NCI-H1105 (cell line): ENCODE results near the gene MBNL1.
A peak's percentile ranks its signal among the peaks of the same experiment; 100 is the strongest.
"Not testable (repeated sequence)": the region's sequence is repeated elsewhere in the genome, so short reads cannot be mapped to it uniquely, and the experiment has no call there.

Source experiments
- DNase-seq: peaks from one replicate; lab custom pipeline; 2025; lab: John Stamatoyannopoulos, UW

The MBNL1 gene

GRCh38 chr3:152379415-152380042 lies 110.8 kb downstream of the MBNL1 start:
- no peak for DNase-seq

DNA sequence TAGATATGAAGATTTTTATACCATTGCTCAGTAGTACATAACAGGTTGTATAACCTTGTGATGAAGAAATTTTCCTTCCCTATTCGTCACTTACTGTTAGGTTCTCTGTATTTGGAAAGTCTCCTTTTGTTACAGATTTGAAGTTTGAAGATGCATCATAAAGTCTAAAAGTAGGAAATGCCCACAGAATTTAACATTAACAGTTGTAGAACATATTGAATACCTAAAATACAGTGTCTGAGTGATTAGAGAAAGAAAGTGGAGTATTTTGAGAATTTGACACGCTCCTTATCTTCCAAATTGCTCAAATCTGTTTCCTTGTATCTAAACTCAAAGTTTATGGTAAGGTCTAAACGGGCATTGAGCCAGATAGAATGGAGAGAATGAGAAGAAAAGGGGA lies 111.3 kb downstream of the MBNL1 start:
- no peak for DNase-seq

DNA sequence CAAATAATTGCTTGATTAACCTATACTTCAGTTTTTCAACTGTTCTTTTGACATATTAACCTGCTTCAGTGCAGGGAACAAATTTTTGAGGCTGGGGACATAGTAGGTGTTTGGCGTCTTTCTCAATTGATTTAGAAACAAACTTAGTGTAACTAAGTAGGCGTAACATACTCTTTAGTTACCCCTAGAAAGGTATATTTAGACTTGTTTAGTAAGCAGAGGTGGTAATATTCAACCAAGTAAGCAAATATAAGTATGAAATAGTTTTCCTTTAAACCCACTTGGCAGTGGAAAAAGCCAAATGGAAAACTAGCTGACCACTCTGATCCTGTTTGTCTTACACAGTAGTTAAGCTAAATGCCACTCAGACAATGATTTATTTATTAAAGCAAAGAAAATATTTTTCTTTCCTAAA lies 113.2 kb downstream of the MBNL1 start:
- DNase-seq, result no peak

DNA sequence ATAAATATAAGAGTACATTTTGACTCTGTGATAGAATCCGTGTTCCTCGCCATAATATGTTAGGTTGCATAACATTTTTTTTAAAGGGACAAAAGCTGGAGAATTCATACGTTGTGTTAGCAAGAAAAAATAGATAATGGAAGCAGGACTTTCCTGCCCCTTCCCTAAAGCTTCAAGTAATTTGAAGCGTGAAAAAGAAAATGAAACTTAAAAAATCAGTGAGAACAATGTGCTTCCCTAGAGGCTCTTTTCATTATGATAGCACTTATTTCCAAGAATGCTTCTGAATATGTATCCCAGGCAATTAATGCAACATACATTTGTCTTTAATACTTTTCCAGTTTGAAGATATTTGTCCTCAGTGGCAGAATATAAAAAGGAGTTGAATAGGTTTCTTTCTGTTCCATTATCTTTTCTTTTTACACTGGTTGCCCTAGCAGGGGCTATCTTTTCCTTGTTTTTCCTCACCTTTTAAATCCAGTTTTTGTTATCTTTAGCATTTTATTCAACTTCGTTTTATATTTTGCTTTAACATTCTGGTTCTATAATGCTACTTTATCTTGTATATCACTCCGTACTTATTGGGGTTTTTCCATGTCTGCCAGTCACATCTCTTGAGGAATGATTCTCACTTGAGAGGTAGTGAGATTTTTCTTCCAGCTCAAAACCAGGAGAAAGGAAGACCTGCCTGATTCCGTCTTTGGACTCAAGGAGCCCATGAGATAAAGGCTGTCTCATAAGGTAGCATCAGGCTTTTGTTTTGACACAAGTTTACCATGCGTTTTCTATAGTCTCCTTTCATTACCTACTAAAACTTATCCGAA lies 113.8 kb downstream of the MBNL1 start:
- no peak for DNase-seq

GRCh38 chr3:152383136-152383606 lies 114.4 kb downstream of the MBNL1 start:
- DNase-seq, result no peak

GRCh38 chr3:152384412-152384811 lies 115.7 kb downstream of the MBNL1 start:
- no peak for DNase-seq

GRCh38 chr3:152385761-152386160 lies 117.0 kb downstream of the MBNL1 start:
- no peak for DNase-seq

- DNase-seq, result peak; percentile 19
Observed at GRCh38 chr3:152386208-152386607, 117.5 kb downstream of the MBNL1 start.

GRCh38 chr3:152388631-152389030 lies 119.9 kb downstream of the MBNL1 start:
- no peak for DNase-seq

DNA sequence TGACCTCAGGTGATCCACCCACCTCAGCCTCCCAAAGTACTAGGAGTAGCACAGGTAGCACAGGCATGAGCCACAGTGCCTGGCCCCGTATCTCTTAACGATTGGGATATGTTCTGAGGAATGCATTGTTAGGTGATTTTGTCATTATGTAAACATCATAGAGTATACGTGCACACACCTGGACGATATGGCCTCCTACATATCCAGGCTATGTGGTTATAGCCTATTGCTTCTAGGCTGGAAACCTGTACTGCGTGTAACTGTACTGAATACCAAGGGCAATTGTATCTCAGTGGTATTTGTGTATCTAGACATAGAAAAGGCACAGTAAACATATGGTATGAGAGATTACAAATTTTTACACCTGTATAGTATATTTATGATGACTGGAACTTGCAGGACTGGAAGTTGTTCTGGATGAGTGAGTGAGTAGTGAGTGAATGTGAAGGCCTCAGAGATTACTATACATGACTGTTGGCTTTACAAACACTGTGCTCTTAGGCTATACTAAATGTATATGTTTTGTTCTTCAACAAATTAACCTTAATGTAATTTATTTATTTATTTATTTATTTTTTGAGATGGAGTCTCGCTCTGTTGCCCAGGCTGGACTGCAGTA lies 120.7 kb downstream of the MBNL1 start:
- no peak for DNase-seq

DNA sequence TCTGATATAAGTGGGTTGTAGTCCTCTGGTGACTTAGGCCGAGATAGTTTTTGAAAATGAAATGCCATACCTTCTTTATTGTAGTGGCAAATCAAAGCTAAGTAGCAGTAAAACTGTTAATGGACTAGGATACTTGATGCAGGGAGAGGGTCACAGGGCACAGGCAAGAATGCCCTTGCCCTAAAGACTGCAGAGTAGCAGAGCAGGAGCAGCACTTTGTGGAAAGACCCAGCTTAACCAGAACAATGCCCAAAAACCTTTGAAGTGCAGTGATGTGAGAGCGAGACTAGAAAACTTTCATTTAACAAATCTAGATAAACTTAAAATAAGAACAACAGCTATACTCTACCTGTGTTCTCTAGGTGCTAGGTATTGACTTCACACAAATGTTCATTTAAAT lies 121.9 kb downstream of the MBNL1 start:
- no peak for DNase-seq

DNA sequence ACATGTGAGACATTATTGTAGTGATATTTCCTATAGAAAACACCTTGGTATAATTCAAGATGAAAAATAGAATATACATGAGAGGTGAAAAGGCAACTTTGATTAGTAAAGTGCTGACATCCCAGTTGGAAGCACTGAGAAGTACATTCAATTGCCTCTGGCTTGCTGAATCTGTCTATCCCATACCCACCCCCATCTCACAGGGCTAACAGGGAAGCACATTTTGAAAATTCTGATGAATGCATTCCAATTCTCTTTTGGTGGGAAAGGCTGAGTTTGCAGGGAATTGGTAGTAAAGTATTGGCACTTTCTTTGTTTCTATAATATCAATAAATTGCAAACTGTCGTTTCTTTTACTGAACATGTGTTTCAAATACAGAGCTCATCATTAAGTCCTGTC lies 122.9 kb downstream of the MBNL1 start:
- no peak for DNase-seq

DNA sequence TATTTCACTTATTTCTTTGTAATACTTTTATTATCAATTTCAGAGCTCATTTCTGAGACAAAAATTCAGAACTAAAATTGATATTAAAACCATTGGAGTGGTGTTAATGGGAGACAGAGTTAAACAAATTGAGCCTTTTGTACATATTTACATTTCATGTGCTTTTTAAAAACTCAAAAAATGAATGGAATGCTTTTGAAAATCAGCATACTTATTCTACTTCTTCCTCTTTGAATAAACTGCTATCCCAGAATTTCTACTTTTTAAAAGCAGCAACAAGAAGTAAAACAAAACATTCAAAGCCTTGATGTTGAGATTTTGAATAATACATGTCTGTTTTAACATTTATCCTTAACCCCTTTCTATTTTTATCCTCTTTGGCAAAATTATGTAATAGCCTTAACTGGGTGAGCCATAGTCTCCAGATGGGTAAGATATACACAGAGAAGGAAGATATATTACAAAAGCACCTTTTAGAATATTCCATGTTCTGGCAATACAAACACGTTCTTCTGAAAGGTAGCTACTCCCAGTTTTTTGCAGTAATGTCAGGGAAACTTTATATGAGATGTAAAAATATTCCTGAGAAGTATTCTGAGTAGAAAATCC lies 123.6 kb downstream of the MBNL1 start:
- DNase-seq, result no peak

DNA sequence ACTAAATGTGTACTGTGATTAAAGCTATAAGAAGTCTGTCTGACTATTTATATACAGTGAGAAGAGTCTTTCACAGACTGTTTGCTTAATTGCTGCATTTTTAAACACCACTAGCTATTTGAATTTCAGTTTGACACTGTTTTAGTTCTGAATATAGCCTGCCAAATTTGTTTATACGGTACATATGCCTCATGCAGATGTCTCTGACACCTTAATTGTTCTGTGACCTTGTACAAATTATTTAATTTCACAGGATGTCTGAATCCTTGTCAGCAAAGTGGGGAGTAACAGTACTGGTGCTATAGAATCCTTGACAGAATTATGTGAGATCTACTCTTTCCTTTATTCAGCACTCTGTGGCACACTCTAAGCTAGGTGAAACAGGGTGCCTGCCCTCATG lies 125.5 kb downstream of the MBNL1 start:
- DNase-seq, result no peak

GRCh38 chr3:152395764-152396163 lies 127.0 kb downstream of the MBNL1 start:
- no peak for DNase-seq

DNA sequence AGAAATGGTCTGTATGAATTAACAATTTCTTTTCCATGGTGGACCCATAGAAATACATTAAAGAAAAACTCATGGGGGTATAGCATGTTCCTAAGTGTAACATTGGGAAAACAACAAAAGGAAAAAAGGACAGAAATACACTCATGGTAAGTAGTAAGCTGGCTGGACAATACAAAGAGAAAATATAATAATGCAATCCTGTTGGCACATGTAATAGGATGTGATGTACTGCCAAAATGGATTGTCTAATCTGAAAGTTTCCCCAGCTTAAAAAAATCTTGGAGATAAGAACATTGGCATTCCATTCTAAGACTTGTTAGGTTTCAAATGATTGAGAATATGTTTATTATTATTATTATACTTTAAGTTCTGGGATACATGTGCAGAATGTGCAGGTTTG lies 128.1 kb downstream of the MBNL1 start:
- no peak for DNase-seq

DNA sequence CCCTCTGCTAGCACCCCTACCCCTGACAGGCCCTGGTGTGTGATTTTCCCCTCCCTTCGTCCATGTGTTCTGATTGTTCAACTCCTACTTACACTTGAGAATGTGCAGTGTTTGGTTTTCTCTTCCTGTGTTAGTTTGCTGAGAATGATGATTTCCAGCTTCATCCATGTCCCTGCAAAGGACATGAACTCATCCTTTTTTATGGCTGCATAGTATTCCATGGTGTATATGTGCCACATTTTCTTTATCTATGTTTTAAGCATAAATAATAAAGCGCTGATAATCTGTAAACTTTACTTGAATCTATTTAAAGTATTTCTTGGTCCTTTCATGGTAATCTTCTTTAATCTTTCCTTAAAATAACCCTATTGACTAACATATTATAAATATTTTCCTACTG lies 128.6 kb downstream of the MBNL1 start:
- not testable (repeated sequence) for DNase-seq

GRCh38 chr3:152398495-152398894 lies 129.8 kb downstream of the MBNL1 start:
- DNase-seq, result peak; percentile 65

DNA sequence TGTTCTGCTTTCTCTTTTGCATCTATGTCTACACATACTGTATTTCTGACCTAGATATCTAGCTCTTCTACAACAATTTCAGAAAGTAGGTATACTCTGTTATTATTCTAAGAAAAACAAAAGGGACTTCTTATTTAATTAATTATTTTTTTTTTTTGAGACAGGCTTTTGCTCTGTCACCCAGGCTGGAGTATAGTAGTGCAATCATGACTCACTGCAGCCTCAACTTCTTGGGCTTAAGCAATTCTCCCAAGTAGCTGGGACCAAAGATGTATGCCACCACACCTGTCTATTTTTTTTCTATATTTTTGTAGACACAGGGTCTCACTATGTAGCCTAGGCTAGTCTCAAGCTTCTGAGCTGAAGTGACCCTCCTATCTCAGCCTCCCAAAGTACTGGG lies 130.6 kb downstream of the MBNL1 start:
- DNase-seq, result no peak

- no peak for DNase-seq
Observed at GRCh38 chr3:152400887-152401286, 132.2 kb downstream of the MBNL1 start.

GRCh38 chr3:152402695-152403451 lies 134.1 kb downstream of the MBNL1 start:
- DNase-seq, result no peak

DNA sequence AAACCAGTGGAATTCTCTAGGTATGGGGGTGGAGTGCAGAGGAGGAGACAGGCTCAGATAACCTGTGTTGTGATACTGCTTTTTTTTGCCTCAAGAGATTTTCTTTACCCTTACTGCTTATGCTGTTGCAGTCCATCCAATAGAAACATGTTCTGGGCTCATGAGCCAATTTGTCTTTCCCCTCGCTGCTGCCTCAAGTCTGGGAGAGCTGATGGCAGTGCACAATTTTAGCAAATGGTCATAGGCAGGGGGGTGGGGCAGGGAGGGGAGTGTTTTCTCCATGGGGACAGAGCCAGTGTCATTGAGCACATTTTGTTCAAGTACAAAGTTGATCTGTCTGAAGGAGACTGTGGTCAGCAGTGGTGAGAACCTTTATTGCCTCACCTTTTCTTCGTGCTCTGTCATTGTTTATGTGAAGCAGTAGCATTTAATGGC lies 134.9 kb downstream of the MBNL1 start:
- no peak for DNase-seq
